ENCODE measurements around the gene KIAA0513. TPM values are rescaled to one million over a fixed set of nuclear protein-coding genes. Genes with fewer than 3 reads are reported as not detected.

KIAA0513 gene
- total RNA-seq, 2 experiments from 2014 or later, result 9.0 to 10.9 TPM

DNA sequence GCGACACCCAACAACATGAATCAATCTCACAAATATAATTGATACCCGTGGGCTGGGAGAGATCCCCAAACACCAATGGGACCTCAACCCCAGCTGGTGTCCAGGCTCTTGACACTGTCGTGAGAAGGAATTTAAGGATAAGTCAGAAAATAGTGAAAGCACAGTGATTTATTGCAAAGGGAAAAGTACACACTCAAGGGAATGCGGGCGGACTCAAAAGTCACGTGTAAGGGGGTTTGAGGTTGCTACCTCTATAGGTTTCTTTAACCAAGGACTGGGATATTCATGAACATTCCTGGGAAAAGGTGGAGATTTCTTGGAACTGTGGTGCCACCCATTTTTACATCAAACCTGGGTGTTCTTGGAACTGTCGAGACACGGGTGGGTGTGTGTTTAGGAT is 10.0 kb upstream of the KIAA0513 start:
- Histone ChIP-seq H3K4me1 (ENCODE audit: insufficient read depth, low read length) (peaks cover 10% of the 10 kb centered on the region), H3K9me3 (ENCODE audit: control insufficient read depth in 1 of 2, insufficient read depth in 1 of 2, low read length in 2 of 2) (no peaks in the 10 kb centered on the region), H3K4me3 (ENCODE audit: low read length) (no peak overlapping the region), H3K36me3 (ENCODE audit: insufficient read depth, low read length) (no peaks in the 10 kb centered on the region), H3K27me3 (ENCODE audit: control insufficient read depth in 1 of 2, insufficient read depth in 2 of 2, low read length in 2 of 2) (no peaks in the 10 kb centered on the region), H3K27ac (ENCODE audit: low read depth in 1 of 2, low read length in 2 of 2) (no peak overlapping the region)
- no peaks in the 10 kb centered on the region for H3K9me3 Mint-ChIP-seq
- H3K27ac Mint-ChIP-seq, result no peak overlapping the region
- TF ChIP-seq, protein P1, sequence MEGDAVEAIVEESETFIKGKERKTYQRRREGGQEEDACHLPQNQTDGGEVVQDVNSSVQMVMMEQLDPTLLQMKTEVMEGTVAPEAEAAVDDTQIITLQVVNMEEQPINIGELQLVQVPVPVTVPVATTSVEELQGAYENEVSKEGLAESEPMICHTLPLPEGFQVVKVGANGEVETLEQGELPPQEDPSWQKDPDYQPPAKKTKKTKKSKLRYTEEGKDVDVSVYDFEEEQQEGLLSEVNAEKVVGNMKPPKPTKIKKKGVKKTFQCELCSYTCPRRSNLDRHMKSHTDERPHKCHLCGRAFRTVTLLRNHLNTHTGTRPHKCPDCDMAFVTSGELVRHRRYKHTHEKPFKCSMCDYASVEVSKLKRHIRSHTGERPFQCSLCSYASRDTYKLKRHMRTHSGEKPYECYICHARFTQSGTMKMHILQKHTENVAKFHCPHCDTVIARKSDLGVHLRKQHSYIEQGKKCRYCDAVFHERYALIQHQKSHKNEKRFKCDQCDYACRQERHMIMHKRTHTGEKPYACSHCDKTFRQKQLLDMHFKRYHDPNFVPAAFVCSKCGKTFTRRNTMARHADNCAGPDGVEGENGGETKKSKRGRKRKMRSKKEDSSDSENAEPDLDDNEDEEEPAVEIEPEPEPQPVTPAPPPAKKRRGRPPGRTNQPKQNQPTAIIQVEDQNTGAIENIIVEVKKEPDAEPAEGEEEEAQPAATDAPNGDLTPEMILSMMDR (IDR thresholded peaks at IDR 0.05), result no peak
- no peaks in the 10 kb centered on the region for H3K36me3 Mint-ChIP-seq (ENCODE audit: low read depth)
- no peaks in the 10 kb centered on the region for H3K27me3 Mint-ChIP-seq
- ATAC-seq (ENCODE audit: poor library complexity), result no peak
- no peak for DNase-seq
- H3K4me1 Mint-ChIP-seq (ENCODE audit: low read depth), result peaks cover 19% of the 10 kb centered on the region
- H3K4me3 Mint-ChIP-seq, result no peak overlapping the region
- ChIA-PET POLR2A (interaction anchor here (2.8 kb wide), 1 partner anchor 10 kb away, joined by 11 read pairs; the partner anchor contains the start of gene KIAA0513), CTCF (no interaction called here)
- intact Hi-C loops (cut with DNase I, micrococcal nuclease), result loop anchor here in 1 of 2 experiments (10.0 kb wide), 2 partner anchors 777 to 903 kb away; partner anchors contain the start of genes COX4I1, EMC8 and MBTPS1

DNA sequence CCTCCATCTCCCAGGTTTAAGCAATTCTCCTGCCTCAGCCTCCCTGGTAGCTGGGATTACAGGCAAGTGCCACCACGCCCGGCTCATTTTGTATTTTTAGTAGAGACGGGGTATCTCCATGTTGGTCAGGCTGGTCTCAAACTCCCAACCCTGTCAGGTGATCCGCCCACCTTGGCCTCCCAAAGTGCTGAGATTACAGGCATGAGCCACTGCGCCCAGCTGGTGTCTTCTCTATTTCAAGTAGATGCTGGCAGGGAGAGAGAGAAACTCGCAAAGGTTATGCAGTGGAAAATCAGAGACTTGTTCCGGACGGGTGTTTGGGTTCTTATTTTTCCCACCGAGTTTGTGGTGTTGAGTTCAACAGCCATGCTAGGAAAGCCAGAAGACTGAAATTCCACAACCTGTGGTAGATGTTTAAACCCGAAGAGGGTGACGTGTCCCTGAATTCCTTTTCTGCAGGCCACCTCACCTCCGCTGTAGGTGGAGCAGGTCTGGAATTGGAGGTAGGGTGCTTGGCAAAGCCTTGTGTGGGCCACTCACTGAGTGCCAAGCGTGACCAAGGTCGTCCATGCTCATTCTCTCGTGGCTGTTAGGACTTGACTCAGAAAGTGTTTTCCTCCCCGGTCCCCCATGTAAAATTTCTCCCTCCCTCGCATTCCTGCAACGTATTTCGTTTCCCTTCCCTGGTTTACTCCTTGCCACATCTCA is 8.9 kb upstream of the KIAA0513 start:
- H3K9me3 ChIP-seq (ENCODE audit: control insufficient read depth in 1 of 2, insufficient read depth in 1 of 2, low read length in 2 of 2), result no peaks in the 10 kb centered on the region
- peaks cover 19% of the 10 kb centered on the region for H3K4me1 Mint-ChIP-seq (ENCODE audit: low read depth)
- no peaks in the 10 kb centered on the region for H3K27me3 Mint-ChIP-seq
- no peak overlapping the region for H3K4me3 Mint-ChIP-seq
- intact Hi-C loops (cut with DNase I, micrococcal nuclease), result loop anchor here in 1 of 2 experiments (10.0 kb wide), 2 partner anchors 776 to 904 kb away; partner anchors contain the start of genes COX4I1, EMC8 and MBTPS1
- no peaks in the 10 kb centered on the region for H3K36me3 ChIP-seq (ENCODE audit: insufficient read depth, low read length)
- no peaks in the 10 kb centered on the region for H3K9me3 Mint-ChIP-seq
- H3K27me3 ChIP-seq (ENCODE audit: control insufficient read depth in 1 of 2, insufficient read depth in 2 of 2, low read length in 2 of 2), result no peaks in the 10 kb centered on the region
- H3K36me3 Mint-ChIP-seq (ENCODE audit: low read depth), result no peaks in the 10 kb centered on the region
- H3K27ac ChIP-seq (ENCODE audit: low read depth in 1 of 2, low read length in 2 of 2), result no peak overlapping the region
- ChIA-PET POLR2A (no interaction called here), CTCF (no interaction called here)
- DNase-seq (no peak), ATAC-seq (ENCODE audit: poor library complexity) (no peak)
- TF ChIP-seq, protein P1 (IDR thresholded peaks at IDR 0.05), result no peak
- H3K4me1 ChIP-seq (ENCODE audit: insufficient read depth, low read length), result peaks cover 10% of the 10 kb centered on the region
- no peak overlapping the region for H3K27ac Mint-ChIP-seq
- no peak overlapping the region for H3K4me3 ChIP-seq (ENCODE audit: low read length)

DNA sequence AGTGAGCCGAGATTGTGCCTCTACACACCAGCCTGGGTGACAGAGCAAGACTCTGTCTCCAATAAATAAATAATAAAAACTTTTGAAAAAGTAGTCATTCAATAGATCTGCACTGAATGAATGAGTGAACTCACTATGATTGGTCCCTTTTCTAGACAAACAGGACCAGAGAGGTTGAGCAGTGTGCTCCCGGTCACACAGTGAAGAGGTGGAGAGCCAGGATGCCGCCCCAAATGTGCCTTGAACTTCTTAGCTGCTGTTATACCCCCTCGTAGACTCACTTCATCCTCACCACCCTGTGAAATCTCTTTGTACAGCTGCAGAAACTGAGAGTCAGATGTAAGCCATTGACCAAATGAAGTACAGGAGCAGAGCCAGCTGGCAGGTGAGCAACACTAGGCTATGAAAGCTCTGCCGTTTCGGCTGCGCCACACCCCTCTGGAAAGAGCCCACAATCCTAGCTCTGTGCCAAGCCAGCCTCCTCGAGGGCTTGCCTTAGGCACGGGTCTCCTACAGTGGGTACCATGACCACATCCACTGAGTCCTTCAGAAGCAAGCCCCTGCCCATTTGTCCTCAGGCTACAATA is 7.8 kb upstream of the KIAA0513 start:
- no peaks in the 10 kb centered on the region for H3K36me3 Mint-ChIP-seq (ENCODE audit: low read depth)
- Histone ChIP-seq H3K9me3 (ENCODE audit: control insufficient read depth in 1 of 2, insufficient read depth in 1 of 2, low read length in 2 of 2) (no peaks in the 10 kb centered on the region), H3K4me3 (ENCODE audit: low read length) (no peak overlapping the region), H3K27ac (ENCODE audit: low read depth in 1 of 2, low read length in 2 of 2) (no peak overlapping the region), H3K36me3 (ENCODE audit: insufficient read depth, low read length) (no peaks in the 10 kb centered on the region), H3K27me3 (ENCODE audit: control insufficient read depth in 1 of 2, insufficient read depth in 2 of 2, low read length in 2 of 2) (no peaks in the 10 kb centered on the region), H3K4me1 (ENCODE audit: insufficient read depth, low read length) (peaks cover 10% of the 10 kb centered on the region)
- ATAC-seq (ENCODE audit: poor library complexity) (no peak), DNase-seq (no peak)
- TF ChIP-seq, protein P1 (IDR thresholded peaks at IDR 0.05), result no peak
- H3K4me3 Mint-ChIP-seq, result no peak overlapping the region
- ChIA-PET CTCF (no interaction called here), POLR2A (no interaction called here)
- intact Hi-C loops (cut with DNase I, micrococcal nuclease), result loop anchor here in 1 of 2 experiments (10.0 kb wide), 3 partner anchors 515 to 905 kb away; partner anchors contain the start of genes COX4I1, EMC8, MBTPS1 and MEAK7
- H3K9me3 Mint-ChIP-seq, result no peaks in the 10 kb centered on the region
- H3K27me3 Mint-ChIP-seq, result no peaks in the 10 kb centered on the region
- H3K4me1 Mint-ChIP-seq (ENCODE audit: low read depth), result peaks cover 12% of the 10 kb centered on the region
- no peak overlapping the region for H3K27ac Mint-ChIP-seq

All from CD4-positive, alpha-beta T cell (primary cell).